Measurements from ENCODE around the gene ATAD2B. TPM values are rescaled to one million over a fixed set of nuclear protein-coding genes. Genes with fewer than 3 reads are reported as not detected.

The ATAD2B gene
- total and polyA plus RNA-seq, 2 of the 8 experiments (the other 6 are each of a cell fraction or from before 2014, with no cell fraction given), result 3.4 to 16.1 TPM

DNA sequence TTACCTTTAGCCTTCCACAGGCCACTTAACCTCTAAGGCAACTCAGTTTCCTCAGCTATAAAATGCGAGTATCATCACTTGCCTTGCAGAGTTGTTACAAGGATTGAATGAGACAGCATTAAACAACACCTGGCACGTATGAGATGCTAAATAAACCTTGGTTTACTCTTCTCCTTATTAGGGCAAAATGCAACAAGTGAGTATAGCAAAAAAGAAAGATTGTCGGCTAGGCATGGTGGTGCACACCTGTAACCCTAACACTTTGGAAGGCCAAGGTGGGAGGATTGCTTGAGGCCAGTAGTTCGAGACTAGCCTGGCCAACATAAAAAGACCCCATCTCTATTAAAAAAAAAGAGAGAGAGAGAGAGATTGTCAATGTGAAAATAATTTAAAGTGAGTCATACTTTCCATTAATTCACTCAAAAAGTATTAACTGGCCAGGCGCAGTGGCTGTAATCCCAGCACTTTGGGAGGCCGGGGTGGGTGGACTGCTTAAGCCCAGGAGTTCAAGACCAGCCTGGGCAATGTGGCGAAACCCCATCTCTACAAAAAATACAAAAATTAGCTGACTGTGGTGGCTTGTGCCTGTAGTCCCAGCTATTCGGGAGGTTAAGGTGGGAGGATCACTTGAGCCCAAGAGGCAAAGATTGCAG lies 8.0 kb downstream of the ATAD2B start:
- no peak overlapping the region for H3K14ac ChIP-seq (ENCODE audit: insufficient read length)
- no peaks in the 10 kb centered on the region for H3K9me3 ChIP-seq (ENCODE audit: insufficient read depth in 2 of 2, low read depth in 1 of 2, low read length in 1 of 2)
- no peak overlapping the region for H2AFZ ChIP-seq (ENCODE audit: low read length)
- no peak overlapping the region for H2BK12ac ChIP-seq (ENCODE audit: low read depth, low read length)
- H4K8ac ChIP-seq (ENCODE audit: extremely low read depth, insufficient read depth, low read length), result no peak overlapping the region
- no peak overlapping the region for H3K18ac ChIP-seq (ENCODE audit: extremely low read depth, low read length)
- CTCF ChIA-PET (ENCODE audit: partially characterized antibody), result interaction anchor here (0.6 to 1.4 kb wide), 5 partner anchors 8 to 909 kb away, joined by 3 to 7 read pairs (median 3); partner anchors contain the start of gene ATAD2B
- H3K27ac ChIP-seq (ENCODE audit: low read depth, low read length), result no peak overlapping the region
- POLR2A ChIA-PET (ENCODE audit: partially characterized antibody), result no interaction called here
- H3K23me2 ChIP-seq (ENCODE audit: low read depth, low read length), result no peaks in the 10 kb centered on the region
- H4K91ac ChIP-seq (replicated peaks; ENCODE audit: insufficient read length, low read length), result no peak overlapping the region
- peaks cover 0 to 5% (median 2%) of the 10 kb centered on the region in 4 experiments; a peak in 4 of 7 replicates for H3K4me1 ChIP-seq (replicated peaks in 1 of 4; ENCODE audit: control insufficient read depth in 3 of 4, insufficient read depth in 4 of 4, low read length in 3 of 4)
- H3K27me3 ChIP-seq (replicated peaks in 1 of 4; ENCODE audit: control insufficient read depth in 3 of 4, extremely low read depth in 1 of 4, insufficient read depth in 3 of 4, low read length in 3 of 4), result no peaks in the 10 kb centered on the region
- peaks cover 0 to 3% of the 10 kb centered on the region in 2 experiments for H4K20me1 ChIP-seq (replicated peaks in 1 of 2; ENCODE audit: control insufficient read depth in 1 of 2, insufficient read depth in 2 of 2, low read length in 2 of 2)
- H2BK15ac ChIP-seq (ENCODE audit: low read length), result no peak overlapping the region
- no peak overlapping the region for H2AK5ac ChIP-seq (ENCODE audit: low read depth, low read length)
- no peak for DNase-seq (ENCODE audit: low read depth in 1 of 2, low spot score in 2 of 2)
- peaks cover 7 to 89% of the 10 kb centered on the region in 2 experiments; a peak in 3 of 4 replicates for H3K79me2 ChIP-seq (ENCODE audit: control insufficient read depth in 1 of 2, insufficient read depth in 2 of 2, low read length in 2 of 2)
- no peaks in the 10 kb centered on the region for H3K36me3 ChIP-seq (ENCODE audit: control insufficient read depth in 2 of 4, insufficient read depth in 4 of 4, low read length in 3 of 4)
- no peak overlapping the region for H3K23ac ChIP-seq (ENCODE audit: insufficient read length)
- FAIRE-seq, result no peak
- no peak overlapping the region for H3K4ac ChIP-seq (replicated peaks; ENCODE audit: insufficient read length, low read depth, low read length)
- H3K79me1 ChIP-seq (ENCODE audit: low read depth, low read length), result no peaks in the 10 kb centered on the region
- no peak overlapping the region for H3K56ac ChIP-seq (replicated peaks; ENCODE audit: insufficient read length, low read depth, low read length)
- no peak overlapping the region for H2BK120ac ChIP-seq (replicated peaks; ENCODE audit: low read depth, low read length)
- H2BK5ac ChIP-seq (ENCODE audit: low read depth, low read length), result no peak overlapping the region
- H2BK20ac ChIP-seq (ENCODE audit: low read length), result no peak overlapping the region
- no peak overlapping the region; a peak in 1 of 7 replicates for H3K9ac ChIP-seq (replicated peaks in 1 of 4; ENCODE audit: extremely low read depth in 1 of 4, low read depth in 3 of 4, low read length in 3 of 4)
- WGBS, 2 experiments (ENCODE audit: extremely low coverage in 1 of 2, insufficient coverage in 1 of 2, insufficient read length in 1 of 2, insufficient replicate concordance in 2 of 2, low coverage in 1 of 2, low lambda C conversion rate in 2 of 2, missing lambda C conversion rate in 1 of 2), result 95% methylated on average over 8 of the region's 8 CpGs; no CpG with 5 or more reads in 1 of the 2 experiments
- TF ChIP-seq NRF1 (IDR thresholded peaks at IDR 0.05; ENCODE audit: low read depth, low read length) (no peak), TCF12 (IDR thresholded peaks at IDR 0.05; ENCODE audit: low read depth, low read length) (no peak), ASH2L (IDR thresholded peaks at IDR 0.05; ENCODE audit: low read length) (no peak), SP1 (IDR thresholded peaks at IDR 0.05; ENCODE audit: low read depth, low read length) (no peak), KDM5A (IDR thresholded peaks at IDR 0.05; ENCODE audit: low read length) (no peak), TAF7 (optimal IDR thresholded peaks at IDR 0.05; ENCODE audit: borderline replicate concordance, low read depth, low read length) (no peak), BACH1 (IDR thresholded peaks at IDR 0.05; ENCODE audit: low read length) (no peak)
- TF ChIP-seq, protein P1, sequence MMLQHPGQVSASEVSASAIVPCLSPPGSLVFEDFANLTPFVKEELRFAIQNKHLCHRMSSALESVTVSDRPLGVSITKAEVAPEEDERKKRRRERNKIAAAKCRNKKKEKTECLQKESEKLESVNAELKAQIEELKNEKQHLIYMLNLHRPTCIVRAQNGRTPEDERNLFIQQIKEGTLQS (IDR thresholded peaks at IDR 0.05; ENCODE audit: insufficient read depth, low read depth, low read length), result no peak
- no peak overlapping the region for H4K5ac ChIP-seq (ENCODE audit: insufficient read length, low read depth, low read length)
- no peak overlapping the region for H3K4me2 ChIP-seq (ENCODE audit: insufficient read depth in 1 of 2, low read depth in 2 of 2, low read length in 2 of 2)
- H3K4me3 ChIP-seq (ENCODE audit: extremely low read depth in 1 of 4, insufficient read depth in 2 of 4, low read depth in 3 of 4, low read length in 4 of 4), result no peak overlapping the region

Data from H1 (cell line).